HL-60 (cell line): Measurements from ENCODE around the gene LPIN1.

ENCODE experiments used
- CTCF ChIP-seq: IDR thresholded peaks from one replicate; pipeline ENCODE4 v1.5.1; 2011; ENCODE audit warnings: low read length, control low read depth, inconsistent platforms; ENCODE audit not compliant: insufficient read depth
- POLR2AphosphoS5 ChIP-seq: IDR thresholded peaks from 2 replicates; pipeline ENCODE4 v1.6.1; 2012; ENCODE audit warnings: low read depth
- REST ChIP-seq: IDR thresholded peaks from 2 replicates; pipeline ENCODE4 v1.6.1; 2012; ENCODE audit warnings: low read depth; ENCODE audit not compliant: insufficient replicate concordance

GRCh38 chr2:11777066-11777782 lies 30.8 kb downstream of the LPIN1 start:
- TF ChIP-seq POLR2AphosphoS5 (no peak), CTCF (no peak), REST (no peak)
